HEK293T (cell line): ENCODE data around the gene TMBIM6.
"Not testable (repeated sequence)": the region's sequence is repeated elsewhere in the genome, so short reads cannot be mapped to it uniquely, and the experiment has no call there.

ENCODE experiments used
- BHLHE40 ChIP-seq: fragments of 450-650 bp; IDR thresholded peaks from 2 replicates; pipeline ENCODE4 v1.6.1; 2016; ENCODE audit warnings: mild to moderate bottlenecking, moderate library complexity, borderline replicate concordance
- FOXM1 ChIP-seq: fragments of 450-650 bp; IDR thresholded peaks from 2 replicates; pipeline ENCODE4 v1.6.1; 2017; ENCODE audit warnings: mild to moderate bottlenecking, borderline replicate concordance
- SUZ12 ChIP-seq: fragments of 450-650 bp; IDR thresholded peaks from 2 replicates; pipeline ENCODE4 v1.6.1; 2016; ENCODE audit warnings: mild to moderate bottlenecking

DNA sequence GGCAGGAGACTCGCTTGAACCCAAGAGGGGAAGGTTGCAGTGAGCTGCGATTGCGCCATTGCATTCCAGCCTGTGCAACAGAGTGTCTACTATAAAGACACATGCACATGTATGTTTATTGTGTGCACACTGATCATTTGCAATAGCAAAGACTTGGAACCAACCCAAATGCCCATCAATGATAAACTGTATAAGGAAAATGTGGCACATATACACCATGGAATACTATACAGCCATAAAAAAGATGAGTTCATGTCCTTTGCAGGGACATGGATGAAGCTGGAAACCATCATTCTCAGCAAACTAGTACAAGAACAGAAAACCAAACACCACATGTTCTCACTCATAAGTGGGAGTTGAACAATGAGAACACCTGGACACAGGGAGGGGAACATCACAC, 27.4 kb upstream of the TMBIM6 start:
- not testable (repeated sequence) for TF ChIP-seq SUZ12, FOXM1, BHLHE40
